GM12875 (cell line): Measurements from ENCODE around the gene SWI5.

Experiments used
- H3K4me3 ChIP-seq: one replicate; pipeline ENCODE4 v1.5.1; 2011; ENCODE audit warnings: low read depth, low read length, control low read depth
- TF ChIP-seq, protein P1 (sequence below): IDR thresholded peaks from 2 replicates; pipeline ENCODE4 v1.5.1; 2011; ENCODE audit warnings: low read depth, mild to moderate bottlenecking, control low read depth, inconsistent platforms, low read length, moderate library complexity, borderline replicate concordance; ENCODE audit not compliant: insufficient read depth

SWI5 gene

DNA sequence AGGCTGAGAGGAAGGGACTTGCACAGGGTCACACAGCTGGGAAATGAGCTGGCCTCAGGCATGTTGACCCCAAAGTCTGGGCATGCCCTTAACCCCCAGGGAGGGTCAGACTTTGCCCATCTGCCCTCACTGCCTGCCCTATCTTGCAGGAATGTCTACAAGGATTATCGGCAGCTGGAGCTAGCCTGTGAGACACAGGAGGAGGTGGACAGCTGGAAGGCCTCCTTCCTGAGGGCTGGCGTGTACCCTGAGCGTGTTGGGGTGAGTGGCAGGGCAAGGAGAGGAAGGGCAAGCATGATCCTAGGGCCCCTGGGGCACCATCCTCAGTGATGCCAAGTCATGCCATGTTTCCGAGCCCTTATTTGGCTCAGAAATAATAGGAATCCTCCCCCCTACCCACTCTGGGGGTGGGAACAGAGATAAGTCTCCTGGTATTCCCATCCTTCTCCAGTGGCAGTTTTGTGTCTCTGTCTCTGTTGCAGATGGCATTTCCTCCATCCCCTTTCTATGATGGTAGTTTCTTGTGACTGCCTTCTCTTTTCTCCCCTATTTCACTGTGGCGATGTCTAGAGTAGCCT, 28.8 kb upstream of the SWI5 start:
- no peak overlapping the region for H3K4me3 ChIP-seq
- TF ChIP-seq, protein P1, sequence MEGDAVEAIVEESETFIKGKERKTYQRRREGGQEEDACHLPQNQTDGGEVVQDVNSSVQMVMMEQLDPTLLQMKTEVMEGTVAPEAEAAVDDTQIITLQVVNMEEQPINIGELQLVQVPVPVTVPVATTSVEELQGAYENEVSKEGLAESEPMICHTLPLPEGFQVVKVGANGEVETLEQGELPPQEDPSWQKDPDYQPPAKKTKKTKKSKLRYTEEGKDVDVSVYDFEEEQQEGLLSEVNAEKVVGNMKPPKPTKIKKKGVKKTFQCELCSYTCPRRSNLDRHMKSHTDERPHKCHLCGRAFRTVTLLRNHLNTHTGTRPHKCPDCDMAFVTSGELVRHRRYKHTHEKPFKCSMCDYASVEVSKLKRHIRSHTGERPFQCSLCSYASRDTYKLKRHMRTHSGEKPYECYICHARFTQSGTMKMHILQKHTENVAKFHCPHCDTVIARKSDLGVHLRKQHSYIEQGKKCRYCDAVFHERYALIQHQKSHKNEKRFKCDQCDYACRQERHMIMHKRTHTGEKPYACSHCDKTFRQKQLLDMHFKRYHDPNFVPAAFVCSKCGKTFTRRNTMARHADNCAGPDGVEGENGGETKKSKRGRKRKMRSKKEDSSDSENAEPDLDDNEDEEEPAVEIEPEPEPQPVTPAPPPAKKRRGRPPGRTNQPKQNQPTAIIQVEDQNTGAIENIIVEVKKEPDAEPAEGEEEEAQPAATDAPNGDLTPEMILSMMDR, result no peak

DNA sequence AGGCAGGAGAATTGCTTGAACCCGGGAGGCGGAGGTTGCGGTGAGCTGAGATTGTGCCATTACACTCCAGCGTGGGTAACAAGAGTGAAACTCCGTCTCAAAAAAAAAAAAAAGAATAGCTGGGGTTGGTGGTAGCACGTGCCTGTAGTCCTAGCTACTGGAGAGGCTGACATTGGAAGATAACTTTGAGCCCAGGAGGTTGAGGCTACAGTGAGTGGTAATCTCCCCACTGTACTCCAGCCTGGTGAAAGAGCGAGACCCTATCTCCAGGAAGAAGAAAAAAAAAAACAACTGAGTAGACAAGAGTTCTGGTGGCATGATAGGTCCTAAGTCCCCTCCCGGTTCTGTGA, 26.5 kb upstream of the SWI5 start:
- TF ChIP-seq, protein P1, result no peak
- H3K4me3 ChIP-seq, result no peak overlapping the region

DNA sequence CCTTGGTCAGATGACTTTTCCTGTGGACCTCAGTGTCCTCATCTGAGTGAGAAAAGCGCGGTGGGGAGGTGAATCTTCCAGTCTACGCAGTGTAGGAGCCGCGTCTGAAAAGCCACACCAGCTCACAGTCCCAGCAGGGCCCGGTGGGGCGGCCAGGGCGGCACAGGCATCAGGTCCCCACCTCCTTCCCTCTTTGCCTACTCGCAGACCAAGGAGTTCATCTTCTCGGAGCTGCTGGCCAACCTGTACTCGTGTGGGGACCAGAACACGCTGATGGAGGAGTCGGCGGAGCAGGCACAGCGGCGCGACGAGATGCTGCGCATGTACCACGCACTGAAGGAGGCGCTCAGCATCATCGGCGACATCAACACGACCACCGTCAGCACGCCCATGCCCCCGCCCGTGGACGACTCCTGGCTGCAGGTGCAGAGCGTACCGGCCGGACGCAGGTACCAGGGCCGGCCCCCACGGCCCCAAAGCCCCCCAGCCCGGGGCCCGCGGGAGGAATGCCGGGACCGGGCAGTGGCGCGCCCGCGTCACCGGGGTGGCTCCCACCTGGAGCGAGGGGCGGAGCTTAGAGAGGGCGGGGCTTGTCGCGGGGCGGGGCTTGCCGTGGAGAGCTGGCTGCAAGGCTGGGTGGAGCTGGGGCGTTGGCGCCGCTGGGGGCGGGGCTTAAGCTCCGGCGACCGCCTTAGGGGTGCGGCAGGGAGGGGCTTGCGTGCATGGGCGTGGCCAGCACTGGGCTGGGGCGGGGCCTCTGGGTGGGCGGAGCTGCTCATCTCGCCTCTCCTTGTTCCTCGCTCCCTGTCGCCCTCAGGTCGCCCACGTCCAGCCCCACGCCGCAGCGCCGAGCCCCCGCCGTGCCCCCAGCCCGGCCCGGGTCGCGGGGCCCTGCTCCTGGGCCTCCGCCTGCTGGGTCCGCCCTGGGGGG, 25.9 kb upstream of the SWI5 start:
- H3K4me3 ChIP-seq, result peak overlapping the region; percentile 37
- TF ChIP-seq, protein P1, result 0 out of 2 replicates have a peak, but pooled peaks have one; percentile 1

DNA sequence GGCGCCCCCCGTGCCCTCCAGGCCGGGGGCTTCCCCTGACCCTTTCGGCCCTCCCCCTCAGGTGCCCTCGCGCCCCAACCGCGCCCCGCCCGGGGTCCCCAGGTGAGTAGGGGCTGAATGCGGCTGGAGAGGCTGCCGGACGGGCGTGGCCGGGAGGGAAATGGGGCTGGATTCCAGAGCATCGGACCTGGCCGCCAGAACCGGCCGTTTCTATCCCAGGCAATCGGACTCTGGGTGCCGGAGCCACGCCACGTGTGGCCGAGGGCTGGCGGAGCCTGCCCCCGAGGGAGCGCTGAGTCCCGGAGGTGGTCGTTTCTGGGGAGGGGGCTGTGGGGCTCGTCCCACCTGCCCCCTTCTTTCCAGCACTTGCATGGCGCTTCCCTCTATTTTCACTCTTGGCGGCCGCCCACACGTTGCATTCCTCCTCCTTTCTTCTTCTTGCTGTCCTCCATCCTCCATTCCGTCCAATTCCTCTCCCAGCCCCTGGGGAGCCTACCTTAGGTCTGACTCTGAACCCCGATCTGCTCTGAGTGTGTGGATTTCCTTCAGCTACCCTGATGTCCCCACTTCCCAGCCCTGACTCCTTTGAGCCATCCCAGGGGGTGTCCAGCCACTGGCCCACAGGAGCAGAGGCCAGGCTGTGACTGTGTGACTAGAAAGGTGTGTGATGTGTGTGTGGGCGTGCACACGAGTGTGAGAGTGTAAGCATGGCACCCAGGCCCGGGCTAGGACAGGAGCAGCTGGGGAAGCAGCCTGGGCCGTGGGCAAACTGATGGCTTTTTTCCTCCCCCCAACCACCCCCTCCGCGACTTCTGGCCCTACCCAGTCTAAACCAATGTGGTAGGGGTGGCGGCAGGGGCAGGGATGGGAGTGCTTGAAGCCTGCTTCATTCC, 25.0 kb upstream of the SWI5 start:
- H3K4me3 ChIP-seq, result peak overlapping the region; percentile 37
- TF ChIP-seq, protein P1, result no peak

DNA sequence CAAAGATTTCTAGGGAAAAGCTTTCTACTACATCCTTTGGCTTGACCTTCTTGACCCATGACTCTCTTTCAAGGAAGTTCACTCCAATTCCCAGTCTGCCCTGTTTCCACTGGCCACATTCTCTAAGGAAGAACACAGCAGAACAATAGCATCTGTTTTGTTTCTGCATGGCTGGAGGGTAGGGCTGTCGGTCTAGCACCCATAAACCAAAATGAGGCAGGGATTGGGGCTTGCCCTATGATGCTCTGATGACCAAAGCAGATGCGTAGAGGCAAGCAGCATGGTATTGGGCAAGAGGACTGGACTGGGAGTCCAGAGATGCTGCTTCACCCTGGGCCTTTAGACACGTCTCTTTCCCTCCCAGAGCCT, 24.4 kb upstream of the SWI5 start:
- TF ChIP-seq, protein P1, result no peak
- no peak overlapping the region for H3K4me3 ChIP-seq

DNA sequence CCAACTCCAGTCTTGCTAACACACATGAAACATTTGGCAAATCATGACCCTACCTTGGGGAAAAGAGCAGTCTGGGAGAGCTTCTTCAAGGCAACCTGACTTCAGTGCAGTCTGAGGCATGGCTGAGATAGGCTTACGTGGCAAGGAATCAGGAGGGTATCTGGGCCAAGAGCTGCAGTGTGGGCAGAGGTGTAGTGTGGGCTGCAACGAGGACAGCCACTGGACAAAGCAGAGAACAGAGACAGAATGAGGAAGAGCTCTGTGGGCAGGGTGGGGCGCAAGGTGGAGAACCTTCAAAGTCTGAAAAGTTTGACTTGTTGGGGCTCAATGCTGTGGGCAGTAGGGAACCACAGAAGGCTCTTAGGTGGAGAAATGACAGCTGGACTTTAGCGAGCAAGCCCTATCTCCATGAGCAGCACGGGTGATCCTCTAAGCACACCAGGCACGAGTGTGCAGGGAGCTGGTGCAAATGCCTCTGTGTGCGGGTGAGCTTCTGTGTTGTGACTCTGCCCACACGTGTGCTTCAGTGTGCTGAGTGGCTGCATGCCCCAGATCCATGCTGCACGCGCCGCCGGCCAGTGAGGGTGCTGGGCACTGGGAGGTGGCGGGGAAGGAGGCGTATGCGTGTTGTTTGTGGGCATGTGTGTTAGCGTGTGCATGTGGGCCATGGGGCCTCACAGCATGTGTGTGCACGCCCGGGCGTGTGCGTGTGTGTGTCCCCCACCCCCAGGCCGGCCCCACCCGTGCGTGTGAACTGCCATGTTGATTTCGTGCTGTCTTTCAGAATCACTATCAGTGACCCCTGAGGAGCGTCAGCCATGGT, 23.5 kb upstream of the SWI5 start:
- TF ChIP-seq, protein P1, result no peak
- H3K4me3 ChIP-seq, result no peak overlapping the region
